HT1080 (cell line): ENCODE results near the gene FOXJ3. TPM values are rescaled to one million over a fixed set of nuclear protein-coding genes. Genes with fewer than 3 reads are reported as not detected.

Experiments
- DNase-seq: peaks from one replicate; pipeline ENCODE4 v3.0.0-alpha.2; 2015; ENCODE audit warnings: low read depth
- total RNA-seq: library from RNA; depleted of rRNA; stranded (reverse); fragments of >200 nt; shearing (Covaris generic); gene quantifications from 2 replicates; pipeline ENCODE4 v1.2.3, GENCODE V29; 2014

The FOXJ3 gene
- total RNA-seq, 1 experiment from 2014 or later, result 30.6 TPM

DNA sequence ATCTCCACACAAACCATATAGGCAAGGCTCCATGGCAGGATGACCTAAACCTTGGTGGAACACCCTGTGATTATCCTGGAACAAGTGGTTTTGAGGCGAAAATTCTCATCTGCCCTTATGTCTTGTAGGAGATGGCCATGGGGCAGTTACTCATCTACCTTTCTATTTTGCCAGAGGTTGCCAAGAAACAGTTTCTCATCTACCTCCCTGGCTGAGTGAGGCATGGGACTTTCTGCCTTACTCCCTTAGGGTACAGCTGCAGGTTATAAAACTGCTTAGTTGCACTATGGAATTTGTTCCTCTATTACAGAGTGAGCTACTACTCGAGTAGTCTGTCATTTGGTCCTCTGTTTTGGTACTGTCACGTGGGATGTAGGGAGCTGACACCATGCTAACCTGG lies 139.2 kb downstream of the FOXJ3 start:
- no peak for DNase-seq

DNA sequence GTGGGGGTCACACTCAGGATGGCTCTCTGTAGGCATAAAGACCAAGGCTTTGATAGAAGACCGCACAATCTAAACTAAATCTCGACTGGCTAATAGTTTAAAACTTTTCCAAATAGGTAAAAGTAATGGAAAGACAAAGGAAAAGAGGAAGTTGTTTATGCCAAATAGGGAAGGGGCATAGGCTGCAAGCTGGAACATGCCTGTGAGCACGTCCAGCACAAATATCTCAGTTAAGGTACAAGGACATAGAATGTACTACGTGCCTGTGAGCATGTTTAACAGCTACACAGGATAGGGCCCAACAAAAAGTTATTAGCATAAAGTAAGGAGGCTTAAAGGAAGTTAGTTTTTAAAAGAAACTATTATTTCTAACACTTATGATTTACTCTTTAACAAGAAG lies 142.9 kb downstream of the FOXJ3 start:
- no peak for DNase-seq

DNA sequence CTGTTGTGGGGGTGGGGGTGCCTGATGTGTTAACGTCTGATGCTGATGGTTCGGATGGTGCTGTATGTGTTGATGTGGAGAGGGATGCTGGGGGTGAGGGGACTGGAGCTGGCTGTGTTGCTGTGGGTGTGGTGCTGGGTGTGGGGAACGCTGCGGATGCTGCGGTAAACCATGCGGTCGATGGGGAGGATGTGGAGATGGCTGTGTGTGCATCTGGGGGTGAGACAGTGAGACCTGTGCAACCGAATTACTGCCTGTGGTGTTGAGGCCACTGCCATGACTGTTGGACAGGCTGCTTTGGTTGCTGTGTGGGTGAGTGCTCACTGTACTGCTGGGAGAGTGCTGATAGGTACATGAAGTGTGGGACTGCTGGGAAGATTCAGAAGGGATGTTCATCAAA lies 143.7 kb downstream of the FOXJ3 start:
- no peak for DNase-seq

DNA sequence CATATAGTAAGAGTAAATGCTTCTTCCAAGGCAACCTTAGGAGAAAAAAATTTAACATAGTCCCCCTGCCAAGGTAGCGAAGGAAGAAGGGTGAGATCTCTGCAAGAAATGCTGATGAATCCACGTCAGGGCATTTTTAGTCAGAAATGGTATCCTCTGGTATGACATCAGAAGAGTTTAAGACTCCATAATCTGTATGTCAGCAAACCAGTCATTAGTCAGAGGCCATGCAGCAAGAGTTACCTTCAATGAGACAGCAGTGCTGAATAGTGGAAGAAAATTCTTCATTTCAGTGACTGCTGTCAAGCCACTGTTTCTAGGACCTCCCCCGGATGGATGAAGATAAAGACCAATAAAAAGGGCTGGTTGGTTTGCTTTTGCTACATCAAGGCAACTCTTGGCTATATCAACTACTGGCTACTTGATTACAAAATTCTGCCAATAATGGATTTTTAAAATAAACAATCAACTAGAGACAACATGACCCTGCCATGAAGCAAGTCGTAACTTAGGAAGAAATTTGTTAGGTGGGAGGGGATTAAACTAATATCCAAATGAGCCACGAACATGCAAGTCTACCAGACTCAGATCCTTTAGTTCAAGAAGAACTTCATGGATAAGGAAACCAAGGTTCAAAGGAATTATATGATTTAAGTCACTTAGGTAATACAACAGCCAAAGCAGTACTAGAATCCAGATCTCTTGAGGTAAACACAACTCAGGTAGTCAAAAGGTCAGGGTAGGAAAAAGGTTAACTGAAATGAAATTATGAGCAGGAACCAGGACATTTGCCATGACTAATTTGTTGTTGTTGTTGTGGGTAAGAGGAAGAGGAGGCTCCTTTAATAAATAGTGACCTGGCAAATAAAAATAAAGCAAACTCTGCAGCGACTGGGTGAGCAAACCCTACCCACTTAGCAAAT lies 144.8 kb downstream of the FOXJ3 start:
- DNase-seq, result no peak

- peak; percentile 56 for DNase-seq
Observed at GRCh38 chr1:42186152-42186551, 148.9 kb downstream of the FOXJ3 start.

DNA sequence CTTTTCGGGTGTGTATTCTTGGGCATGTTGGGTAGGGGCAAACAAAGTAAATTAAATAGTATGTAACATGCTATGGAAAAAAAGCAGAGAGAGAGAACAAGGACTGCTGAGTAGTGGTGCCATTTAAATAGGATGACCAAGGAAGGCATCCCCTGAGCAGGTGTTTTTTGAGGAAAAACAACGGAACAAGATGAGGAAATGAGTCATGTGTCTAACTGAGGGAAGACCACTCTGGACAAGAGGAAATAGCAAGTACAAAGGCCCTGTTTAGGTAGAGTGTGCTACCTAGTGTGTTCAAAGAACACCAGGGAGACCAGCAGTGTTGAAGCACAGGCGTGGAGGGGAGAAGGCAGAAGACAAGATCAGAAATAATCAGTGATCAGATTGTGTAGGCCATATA lies 150.4 kb downstream of the FOXJ3 start:
- DNase-seq, result peak; percentile 47

DNA sequence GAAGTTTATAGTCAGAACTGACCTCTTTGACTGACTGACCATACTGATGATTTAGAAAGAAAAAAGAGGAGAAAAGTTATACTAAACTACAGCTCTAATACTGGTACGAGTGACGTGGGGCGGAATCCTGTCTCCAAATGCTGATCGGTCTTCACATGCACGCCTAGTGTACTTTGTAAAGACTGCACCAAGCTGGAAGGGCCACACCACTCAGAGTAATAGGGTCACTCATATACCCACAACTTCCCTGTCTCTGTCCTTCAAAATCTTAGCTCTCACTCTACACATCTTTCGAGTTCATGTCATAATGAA lies 151.1 kb downstream of the FOXJ3 start:
- DNase-seq, result no peak

DNA sequence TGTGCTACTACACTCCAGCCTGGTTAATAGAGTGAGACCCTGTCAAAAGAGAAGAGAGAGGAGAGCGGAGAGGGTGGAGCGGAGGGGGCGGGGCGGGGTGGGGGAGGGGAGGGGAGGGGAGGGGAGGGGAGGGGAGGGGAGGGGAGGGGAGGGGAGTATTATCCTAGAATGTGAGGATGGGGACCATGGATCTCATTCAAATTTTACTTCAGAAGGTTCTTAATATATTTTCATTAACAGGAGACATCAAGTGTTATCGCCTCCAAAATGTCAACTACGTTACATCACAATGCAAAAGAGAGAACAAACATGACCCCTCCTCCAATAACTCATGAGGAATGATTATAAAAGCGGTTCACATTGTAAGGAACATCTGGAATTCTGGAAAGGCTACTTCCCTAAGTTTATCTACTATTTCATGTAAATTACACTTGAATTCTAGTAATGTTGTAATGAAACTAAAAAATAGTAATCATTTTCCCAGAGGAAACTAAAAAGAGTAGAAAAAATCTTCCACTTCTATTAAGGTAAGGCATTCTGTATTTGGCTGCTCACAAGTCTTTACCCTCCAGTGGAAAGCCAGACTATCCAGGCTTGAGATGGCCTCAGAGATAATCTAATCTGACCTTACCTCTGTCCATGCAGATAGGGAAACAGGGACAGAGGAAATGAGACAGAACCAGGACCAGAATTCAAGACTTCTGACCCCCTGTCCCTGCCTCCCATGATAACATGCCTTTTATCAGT lies 151.7 kb downstream of the FOXJ3 start:
- no peak for DNase-seq

DNA sequence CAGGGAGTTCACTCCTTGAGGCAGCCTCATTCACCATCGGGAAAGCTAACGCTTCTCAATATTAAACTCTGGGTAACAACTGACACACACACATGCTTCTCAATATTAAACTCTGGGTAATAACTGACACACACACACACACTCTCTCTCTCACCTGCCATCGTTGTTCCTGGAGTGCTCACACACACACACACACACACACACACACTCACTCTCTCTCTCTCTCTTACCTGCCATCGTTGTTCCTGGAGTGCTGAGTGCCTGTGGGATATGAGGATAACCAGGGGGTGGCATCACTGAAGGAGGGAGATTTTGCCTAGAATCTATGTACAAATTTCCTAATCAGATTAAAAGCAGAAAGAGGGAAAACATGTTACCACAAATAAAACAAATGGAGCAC lies 153.3 kb downstream of the FOXJ3 start:
- DNase-seq, result no peak

DNA sequence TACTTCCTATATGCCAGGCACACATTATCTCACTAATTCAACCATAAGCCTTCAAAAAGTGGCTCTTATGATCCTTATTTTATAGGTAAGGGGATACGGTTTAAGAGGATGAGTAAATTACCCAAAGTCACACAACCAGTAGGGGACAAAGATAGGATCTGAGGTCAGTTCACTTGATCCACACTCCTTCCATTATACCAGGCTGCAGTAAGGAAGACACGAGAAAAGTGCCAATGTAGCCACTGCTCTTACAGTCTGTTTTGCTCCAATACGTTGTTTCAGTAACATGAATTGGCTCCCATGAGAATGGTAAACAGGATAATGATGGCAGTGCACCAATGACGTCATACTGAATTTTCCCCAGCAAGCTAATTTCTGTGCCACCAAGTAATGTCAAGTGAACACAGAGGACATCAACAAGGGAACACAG lies 155.1 kb downstream of the FOXJ3 start:
- DNase-seq, result no peak

DNA sequence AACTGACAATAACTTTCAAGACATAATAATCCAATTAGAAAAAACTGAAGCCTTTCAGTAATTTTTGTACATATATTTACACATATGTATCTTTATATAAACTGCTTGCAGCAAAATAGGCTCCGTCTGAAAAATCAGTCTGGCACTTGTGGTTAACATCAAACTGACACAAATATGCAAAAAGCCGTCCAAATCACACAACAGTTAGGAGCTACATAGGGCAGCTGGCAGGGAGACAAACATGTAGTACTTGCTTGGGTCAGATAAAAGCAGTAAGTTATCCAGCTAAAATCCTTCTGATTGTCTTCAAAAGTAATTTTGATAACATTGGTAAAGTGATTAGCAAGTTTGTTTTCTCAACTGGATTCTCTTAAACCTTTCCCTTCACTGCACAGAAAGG lies 155.8 kb downstream of the FOXJ3 start:
- no peak for DNase-seq

- DNase-seq, result no peak
Observed at GRCh38 chr1:42178249-42178648, 156.8 kb downstream of the FOXJ3 start.

- peak; percentile 71 for DNase-seq
Observed at GRCh38 chr1:42177541-42177981, 157.5 kb downstream of the FOXJ3 start.

DNA sequence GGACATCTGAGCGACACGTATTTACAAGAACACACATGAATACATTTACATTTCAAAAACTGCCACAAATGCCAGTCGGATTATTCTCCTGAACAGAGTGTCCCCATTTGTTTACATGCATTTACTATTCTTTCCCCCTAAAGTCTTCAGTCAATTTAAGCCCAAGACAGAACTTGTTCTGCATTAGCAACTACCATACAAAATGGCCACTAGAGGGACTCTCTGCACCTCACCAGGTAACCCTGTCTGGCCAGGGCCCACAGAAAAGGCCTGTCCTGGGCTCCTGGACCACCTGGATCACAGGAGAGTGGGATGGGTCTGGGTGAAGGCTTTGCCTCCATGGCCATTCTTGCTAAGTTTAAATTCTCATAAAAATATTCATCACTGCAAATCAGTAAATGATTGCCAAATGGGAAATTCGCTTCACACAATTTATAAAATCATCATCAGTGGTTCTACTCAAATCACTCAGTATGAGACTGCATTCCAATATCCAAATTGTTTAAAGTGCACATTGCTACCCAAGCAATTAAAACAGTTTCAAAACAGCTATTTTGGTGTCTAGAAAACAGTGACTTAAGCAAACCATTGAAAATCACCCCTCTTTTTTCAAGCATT lies 158.0 kb downstream of the FOXJ3 start:
- peak; percentile 37 for DNase-seq

GRCh38 chr1:42175314-42176054 lies 159.6 kb downstream of the FOXJ3 start:
- no peak for DNase-seq

GRCh38 chr1:42173961-42174735 lies 160.9 kb downstream of the FOXJ3 start:
- DNase-seq, result no peak

DNA sequence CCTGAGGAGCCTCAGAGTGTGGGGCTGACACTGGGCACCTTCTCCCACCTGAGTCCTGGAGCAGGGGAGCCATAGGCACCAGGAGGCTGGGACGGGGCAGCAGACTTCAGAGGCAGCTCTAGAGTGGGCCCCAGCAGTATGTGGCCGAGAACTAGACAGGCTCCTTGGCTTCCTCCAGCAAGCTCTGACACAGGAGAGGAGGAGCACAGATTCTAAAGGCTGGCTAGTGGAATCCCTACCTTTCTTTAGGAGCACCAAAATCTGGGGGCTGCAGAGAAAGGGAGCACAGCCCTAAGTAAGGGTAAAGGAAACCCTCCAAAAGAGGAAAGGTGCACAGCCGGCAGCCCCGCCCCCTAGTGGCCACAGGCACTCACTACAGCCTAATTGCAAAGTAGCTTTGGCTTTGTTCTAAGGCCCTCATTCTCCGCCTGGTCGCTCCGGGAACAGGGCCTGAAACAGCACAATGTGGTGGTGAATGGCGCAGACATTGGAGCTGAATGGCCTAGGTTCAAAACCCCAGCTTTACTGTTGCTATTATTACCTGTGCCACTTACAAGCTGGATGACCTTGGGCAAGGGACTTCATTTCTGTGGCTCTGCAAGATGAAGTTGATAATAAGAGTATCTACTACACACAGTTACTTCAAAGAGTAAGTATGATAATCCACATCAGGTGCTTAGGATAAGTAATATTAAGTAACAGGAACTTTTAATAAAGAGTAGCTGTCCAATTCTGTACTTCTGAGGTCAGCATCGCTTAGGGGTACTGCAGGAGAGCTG lies 161.7 kb downstream of the FOXJ3 start:
- peak; percentile 37 for DNase-seq

DNA sequence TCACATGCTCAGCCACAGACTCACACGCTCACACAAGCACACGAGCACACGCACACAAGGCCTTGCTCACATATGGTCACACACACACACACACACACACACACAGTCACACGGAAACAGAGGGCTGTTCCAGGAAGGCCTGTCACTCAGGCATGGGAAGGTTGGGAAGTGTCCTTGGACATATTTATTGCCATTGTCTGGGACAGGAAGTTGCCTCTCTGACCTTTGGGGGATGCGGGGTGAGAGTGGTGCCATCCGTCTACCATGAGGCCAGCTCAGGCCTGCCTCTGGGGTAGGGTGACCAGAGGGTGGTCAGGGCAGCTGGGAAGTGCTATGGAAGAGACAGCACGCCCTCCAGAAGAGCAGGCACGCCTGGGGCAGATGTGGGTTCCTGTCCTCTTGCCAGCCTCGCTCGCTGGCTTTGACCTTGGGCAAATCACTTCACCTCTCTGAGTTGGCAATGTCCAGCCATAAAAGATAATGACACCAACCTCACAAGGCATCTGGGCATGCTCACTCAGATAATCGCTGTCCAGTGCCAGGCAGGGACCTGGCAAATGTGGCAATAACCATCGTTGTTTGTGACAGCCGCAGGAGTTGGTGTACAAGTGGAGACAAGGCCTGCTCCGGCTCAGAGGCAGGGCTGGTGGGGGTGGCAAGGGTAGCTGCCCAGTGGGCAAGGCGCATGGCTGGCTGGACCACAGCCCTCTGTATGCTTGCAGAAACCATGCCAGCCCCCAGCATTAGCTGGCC lies 162.5 kb downstream of the FOXJ3 start:
- DNase-seq, result no peak

- DNase-seq, result no peak
Observed at GRCh38 chr1:42171679-42172266, 163.3 kb downstream of the FOXJ3 start.
